Stomach (tissue), 4 donors: ENCODE measurements around the gene CTNNA3.

Source experiments
- CTCF ChIP-seq, 7 experiments: fragments of 450-650 bp in 4 of 7; fragments of 200-600 bp in 3 of 7; sonication (generic) in 3 of 7; IDR thresholded peaks; one replicate each; pipeline ENCODE4 v1.5.1; 2016 to 2019; ENCODE audit warnings: antibody characterized with exemption in 7 of 7, control low read depth in 2 of 7, mild to moderate bottlenecking in 1 of 7
- POLR2A ChIP-seq, 4 donors: fragments of 450-650 bp; IDR thresholded peaks; one replicate each; pipeline ENCODE4 v1.6.1; 2016; ENCODE audit warnings: antibody characterized with exemption in 4 of 4, control low read depth in 2 of 4, mild to moderate bottlenecking in 1 of 4, moderate library complexity in 1 of 4

- TF ChIP-seq POLR2A (IDR thresholded peaks at IDR 0.05) (no peak), CTCF (IDR thresholded peaks at IDR 0.05) (no peak)
Observed at GRCh38 chr10:67297637-67298181, 398.3 kb downstream of the CTNNA3 start.
